GM21360 (cell line): ENCODE data around the gene PRXL2C.
"Not testable (repeated sequence)": the region's sequence is repeated elsewhere in the genome, so short reads cannot be mapped to it uniquely, and the experiment has no call there.

Experiments
- ATAC-seq: cut with Tn5 transposase; IDR thresholded peaks from one replicate; pipeline ENCODE4 v1.9.1; 2021; ENCODE audit warnings: mild to moderate bottlenecking, moderate library complexity; ENCODE audit not compliant: unreplicated experiment

Gene PRXL2C

DNA sequence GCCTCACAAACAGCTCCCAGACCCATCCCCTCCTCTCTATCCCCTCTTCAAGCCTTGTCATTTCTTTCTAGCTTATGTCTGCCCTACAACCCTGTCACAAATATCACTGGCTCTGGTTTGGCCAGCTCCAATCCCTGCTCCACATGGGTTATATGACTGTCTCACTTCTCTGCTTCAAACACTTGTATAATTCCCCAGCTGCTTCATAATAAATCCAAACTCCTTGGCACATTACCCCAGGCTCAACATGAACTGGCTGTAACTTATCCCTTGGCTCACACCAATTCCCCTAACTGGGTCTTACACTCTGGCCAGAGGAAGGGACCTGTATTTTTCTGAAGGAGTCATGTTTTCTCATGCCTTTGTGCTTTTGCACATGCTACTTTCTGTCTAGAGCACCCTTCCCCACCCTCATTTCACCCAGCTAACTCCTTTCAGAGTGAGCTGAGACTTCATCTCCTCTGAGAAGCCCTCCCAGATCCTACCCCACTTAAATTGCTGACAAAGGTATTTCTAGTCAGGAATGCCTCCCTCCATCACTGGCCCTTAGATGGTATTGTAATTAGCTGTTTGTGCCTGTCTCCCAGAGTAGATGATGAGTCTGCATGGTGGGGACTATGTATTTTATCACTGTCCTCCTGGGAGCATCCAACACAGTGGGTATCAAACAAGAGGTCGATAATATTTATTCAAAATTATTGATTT, 5.3 kb downstream of the PRXL2C start:
- no peak for ATAC-seq

DNA sequence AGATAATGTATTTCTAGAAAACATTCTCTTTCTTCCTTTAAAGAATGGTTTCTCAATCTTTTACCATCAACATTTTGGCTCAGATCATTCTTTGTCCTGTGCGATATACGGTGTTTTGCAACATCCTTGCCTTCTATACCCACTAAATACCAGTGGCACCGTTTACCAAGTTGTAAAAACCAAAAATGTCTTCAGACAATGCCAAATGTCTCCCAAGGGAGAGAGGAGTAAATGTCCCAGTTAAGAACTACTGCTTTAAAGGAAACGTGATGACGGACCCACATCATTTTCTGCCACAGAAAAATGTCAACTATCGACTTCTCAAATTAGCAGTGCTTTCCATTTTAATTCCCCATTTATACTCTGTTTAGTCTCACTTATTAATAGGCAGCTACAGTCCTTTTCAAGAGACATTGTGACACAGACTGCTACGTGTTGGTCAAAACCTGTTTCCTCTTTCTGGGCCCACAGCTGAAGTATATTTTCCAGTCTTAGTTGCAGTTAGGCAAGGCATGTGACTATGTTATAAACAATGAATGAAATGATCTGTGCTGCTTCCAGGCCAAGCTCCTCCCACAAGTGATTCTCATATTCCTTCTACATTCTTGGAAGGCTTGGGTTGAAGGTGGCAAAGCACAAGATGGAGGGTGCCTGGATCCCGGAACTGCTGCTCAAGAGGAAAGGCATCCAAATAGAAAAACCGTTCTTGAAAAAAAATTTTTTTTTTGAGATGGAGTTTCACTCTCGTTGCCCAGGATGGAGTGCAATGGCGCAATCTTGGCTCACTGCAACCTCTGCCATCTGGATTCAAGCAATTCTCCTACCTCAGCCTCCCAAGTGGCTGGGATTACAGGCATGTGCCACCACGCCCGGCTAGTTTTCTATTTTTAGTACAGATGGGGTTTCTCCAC, 8.8 kb downstream of the PRXL2C start:
- ATAC-seq, result no peak

DNA sequence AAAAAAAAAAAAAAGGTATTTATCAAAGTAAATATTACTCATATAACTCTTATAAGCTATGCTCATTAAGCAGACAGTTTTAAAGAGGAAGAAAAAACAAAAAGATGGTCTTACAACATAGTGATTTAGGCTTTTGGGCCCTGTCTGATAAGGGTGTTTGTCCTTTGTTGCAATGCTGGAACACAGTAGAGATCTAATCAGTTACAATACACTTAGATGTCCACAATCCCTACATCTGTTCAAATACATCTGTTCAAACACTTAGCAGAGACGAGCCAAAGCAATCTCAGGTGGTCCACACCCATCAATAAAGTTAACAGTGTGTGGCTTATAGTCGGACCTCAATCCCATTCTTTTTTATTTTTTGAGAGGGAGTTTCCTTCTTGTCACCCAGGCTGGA, 11.0 kb downstream of the PRXL2C start:
- ATAC-seq, result no peak

GRCh38 chr9:96641514-96641913, 13.6 kb downstream of the PRXL2C start:
- no peak for ATAC-seq

DNA sequence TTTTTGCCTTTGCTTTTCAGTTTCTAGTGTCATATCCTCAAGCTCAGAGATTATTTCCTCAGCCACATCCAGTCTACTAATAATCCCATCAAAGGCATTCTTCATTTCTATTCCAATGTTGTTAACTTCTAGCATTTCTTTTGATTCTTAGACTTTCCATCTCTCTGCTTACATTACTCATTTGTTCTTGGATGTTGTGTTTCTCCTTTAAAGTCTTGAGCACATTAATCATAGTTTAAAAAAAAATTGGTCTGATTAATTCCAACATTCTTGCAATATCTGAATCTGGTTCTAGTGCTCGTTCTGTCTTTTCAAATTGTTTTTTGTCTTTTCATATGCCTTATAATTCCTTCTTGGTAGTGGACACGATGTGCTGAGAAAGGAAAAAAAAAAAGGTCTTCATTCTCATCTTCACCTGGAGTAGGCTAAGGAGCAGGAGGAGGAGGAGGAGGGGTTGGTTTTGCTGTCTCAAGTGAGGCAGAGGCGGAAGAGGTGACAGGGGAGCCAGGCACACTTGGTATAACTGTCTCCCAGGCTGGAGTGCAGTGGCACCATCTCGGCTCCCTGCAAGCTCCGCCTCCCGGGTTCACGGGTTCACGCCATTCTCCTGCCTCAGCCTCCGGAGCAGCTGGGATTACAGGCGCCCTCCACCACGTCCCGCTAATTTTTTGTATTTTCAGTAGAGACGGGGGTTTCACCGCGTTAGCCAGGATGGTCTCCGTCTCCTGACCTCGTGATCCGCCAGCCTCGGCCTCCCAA, 16.3 kb downstream of the PRXL2C start:
- ATAC-seq, result no peak

GRCh38 chr9:96636368-96636767, 18.7 kb downstream of the PRXL2C start:
- ATAC-seq, result no peak

DNA sequence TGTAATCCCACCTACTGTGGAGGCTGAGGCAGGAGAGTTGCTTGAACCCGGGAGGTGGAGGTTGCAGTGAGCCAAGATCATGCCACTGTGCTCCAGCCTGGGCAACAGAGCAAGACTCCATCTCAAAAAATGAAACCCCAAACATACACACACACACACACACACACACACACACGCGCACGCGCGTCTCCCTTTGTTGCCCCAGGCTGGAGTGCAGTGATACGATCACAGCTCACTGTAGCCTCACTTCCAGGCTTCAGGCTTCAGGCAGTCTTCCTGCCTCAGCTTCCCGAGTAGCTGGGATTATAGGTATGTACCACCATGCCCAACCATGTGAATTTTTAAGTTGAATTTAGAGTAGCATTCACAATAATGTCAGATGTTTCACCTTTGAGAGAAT, 21.5 kb downstream of the PRXL2C start:
- not testable (repeated sequence) for ATAC-seq

DNA sequence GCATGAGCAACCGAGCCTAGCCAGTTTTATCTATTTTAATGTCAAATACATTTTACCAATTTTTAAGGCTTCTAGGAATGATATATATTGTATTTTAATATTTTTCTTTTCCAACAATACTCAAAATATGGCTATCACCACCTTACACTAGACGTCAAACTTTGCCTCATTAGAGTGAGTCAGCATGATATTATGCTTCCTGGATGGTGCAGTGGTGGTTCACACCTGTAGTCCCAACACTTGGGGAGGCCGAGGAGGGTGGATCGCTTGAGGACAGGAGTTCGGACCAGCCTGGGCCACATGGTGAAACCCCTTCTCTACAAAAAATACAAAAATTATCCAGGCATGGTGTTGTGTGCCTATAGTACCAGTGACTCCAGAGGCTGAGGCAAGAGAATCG, 28.2 kb downstream of the PRXL2C start:
- no peak for ATAC-seq

- no peak for ATAC-seq
Observed at GRCh38 chr9:96621618-96622017, 33.5 kb downstream of the PRXL2C start.

DNA sequence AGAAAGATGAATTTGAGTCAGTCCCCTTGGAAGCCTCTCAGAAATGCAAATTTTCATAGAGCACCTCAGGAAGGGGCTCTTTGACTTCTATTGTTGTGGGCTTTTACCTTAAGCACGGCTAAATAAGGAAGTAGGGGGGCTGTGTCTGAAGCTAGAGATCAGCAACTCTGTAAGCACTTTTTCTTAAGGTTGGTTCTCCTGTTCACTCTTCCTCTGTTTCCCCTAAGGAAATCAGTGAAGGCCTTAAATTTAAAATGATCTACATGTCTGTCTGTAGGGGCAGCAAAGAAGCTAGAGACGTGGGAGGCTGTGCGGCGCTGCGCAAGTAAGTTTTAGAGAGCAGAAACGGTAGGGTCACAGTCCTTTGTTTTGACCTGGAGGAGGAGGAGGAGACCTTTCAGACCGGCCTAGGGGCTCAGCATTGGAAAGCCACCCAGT, 34.3 kb downstream of the PRXL2C start:
- ATAC-seq, result no peak

DNA sequence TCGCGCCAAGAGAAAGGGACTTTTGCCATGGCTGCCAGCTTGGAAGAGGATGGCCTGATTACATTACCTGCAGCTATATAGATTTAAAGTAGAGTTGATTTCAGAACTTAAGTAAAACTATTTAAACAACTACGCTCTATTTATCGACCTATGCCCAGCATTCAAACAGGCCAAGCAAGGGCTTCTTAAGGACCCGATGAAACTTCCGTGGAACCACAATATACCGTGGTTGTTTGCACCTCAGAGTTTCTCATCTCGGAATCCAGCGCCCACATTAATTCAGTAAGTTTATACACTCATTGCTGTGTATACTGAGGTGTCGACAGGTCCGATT, 35.0 kb downstream of the PRXL2C start:
- ATAC-seq, result no peak

DNA sequence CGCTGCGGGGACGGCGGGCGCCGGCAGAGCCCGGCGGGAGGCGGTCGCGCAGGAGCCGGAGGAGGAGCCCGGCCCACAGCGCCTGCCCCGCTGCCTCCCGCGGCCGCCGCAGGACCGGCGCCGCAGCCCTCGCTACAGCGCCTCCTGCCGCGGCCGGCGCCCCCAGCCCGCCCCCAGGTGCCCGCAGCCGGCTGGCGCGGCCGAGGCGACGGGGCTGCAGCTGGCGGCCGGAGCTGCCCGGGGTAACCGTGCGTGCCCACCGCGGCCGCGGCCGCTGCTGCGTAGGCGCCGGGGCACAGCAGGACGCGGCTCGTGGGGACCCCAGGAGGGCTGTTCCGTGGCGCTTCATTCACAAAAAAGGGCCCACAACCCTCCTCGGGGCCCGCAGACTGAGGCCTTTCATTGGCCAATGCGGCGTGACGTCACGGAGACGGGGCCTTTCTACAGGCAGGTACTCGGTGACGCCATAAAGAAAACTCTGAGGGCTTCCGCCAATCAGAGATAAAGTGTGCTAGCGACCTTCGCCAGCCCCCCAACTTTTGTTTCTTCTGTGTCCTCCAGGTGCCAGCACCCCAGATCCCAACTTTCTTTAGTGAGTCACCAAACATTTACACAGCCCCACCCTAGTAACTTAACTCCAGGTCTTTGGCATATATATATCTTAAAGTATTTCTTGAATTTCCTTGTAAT, 35.5 kb downstream of the PRXL2C start, which contains the start of gene CDC14B:
Gene CDC14B, minus strand, starts transcription at position 353 of the 690 bp plus-strand sequence. CDS start 465 bp downstream, outside the sequence.
- ATAC-seq, result peak; percentile 66

DNA sequence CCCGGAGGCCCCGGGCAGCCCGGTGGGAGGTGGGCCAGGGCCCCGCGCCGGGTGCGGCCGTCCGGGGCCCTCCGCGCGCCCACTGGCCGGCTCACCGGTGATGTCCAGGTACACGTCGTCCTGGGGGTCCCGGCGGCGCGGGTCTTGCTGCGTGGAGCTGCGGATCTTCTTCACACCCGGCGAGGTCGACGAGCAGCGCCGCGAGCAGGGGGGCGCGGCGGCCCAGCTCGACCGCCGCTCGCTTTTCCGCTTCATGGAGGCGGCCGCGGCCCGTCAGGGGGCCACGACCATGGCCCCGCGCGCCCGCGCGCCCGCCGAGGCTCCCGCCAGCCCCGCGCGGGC, 36.0 kb downstream of the PRXL2C start:
- ATAC-seq, result no peak

DNA sequence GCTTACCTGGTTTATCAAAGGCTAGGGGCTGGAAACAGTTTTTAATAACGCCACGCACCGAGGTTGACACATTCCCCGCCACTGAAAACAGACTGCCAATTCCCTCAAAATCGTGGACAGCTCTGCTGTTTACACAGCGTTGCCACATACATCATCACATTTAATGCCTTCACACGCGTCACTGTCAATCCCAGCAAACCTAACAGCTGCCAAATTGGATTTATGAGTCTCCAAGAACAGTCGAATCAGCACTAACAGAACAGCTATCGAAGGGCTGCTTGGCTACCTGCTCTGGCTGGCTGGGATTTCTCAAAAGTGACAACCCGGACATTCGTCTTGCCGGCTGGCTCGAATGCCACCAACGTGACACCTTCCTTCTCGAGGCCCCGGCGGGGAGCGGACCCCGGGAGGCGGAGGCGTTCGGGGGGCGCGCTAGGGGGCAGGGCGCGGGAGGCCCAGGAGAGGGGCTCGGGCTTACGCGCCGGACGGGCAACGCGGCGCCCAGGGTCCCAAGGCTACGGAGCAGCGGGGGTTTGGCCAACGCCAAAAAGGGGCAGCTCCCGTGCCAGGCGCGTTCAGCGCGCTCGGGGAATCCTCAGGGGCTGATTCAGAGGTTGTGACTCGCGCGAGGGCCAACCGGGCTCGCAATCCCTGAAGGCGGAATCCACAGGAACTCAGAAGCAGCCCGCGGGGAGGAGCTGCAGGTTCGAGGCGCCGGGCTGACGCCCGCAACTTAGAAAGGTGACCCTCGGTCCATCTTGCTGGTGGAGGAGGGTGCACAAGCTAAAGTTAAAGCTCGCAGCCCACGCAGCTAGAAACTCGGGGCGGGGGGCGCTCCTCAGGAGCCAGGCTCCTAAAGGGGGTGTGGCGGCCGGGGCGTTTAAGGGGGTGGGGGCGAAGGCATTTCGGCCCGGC, 36.7 kb downstream of the PRXL2C start:
- no peak for ATAC-seq

DNA sequence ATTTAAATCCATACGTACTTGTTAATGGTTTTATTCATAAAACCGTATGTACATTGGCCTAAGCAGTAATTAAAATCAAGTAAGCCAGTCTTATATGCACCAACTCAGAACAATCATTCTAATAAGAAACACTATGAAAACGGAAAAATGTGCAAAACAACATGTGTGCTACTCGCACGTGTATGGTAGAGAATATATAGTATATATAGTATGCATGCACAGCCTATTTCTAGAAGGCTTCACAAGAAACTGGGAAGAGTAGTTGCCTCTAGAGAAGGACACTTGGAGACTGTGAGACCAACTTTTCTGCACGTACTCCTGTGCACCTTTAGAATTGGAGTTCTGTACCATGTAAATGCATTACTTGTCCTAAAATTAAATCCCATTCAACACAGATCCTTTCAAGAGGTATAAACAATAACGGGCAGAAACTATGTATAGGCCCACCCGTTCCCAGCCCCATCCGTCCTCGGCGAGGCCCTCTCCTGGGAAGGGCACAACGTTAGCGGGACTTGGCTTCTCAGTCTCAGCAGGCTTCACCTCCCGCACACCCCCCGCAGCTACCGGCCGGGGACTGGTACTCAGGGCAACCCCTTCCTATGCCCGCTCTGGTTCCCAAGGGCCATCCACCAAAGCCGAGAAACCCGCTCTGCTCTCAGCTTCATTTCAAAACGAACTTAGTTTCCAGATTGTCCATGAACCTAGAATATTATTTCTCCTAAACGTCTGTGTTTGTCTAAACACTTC, 37.5 kb downstream of the PRXL2C start:
- no peak for ATAC-seq

- no peak for ATAC-seq
Observed at GRCh38 chr9:96616817-96617438, 38.2 kb downstream of the PRXL2C start.

GRCh38 chr9:96615411-96615810, 39.7 kb downstream of the PRXL2C start:
- no peak for ATAC-seq

- ATAC-seq, result not testable (repeated sequence)
Observed at GRCh38 chr9:96614664-96615063, 40.5 kb downstream of the PRXL2C start.
